Suprapubic skin (tissue), 4 donors: ENCODE measurements around the gene ABCA9. TPM values are rescaled to one million over a fixed set of nuclear protein-coding genes. Genes with fewer than 3 reads are reported as not detected.
"Not testable (repeated sequence)": the region's sequence is repeated elsewhere in the genome, so short reads cannot be mapped to it uniquely, and the experiment has no call there.

Experiments
- DNase-seq, 2 donors: peaks; one replicate each; pipeline ENCODE4 v3.0.0-alpha.2; 2019; ENCODE audit warnings: low spot score in 2 of 2
- H3K27ac ChIP-seq: fragments of 200-600 bp; sonication (generic); one replicate; pipeline ENCODE4 v1.5.1; 2019
- H3K27me3 ChIP-seq: fragments of 200-600 bp; sonication (generic); one replicate; pipeline ENCODE4 v1.5.1; 2019
- H3K36me3 ChIP-seq: fragments of 200-600 bp; sonication (generic); one replicate; pipeline ENCODE4 v1.5.1; 2019
- H3K4me1 ChIP-seq: fragments of 200-600 bp; sonication (generic); one replicate; pipeline ENCODE4 v1.5.1; 2019
- H3K4me3 ChIP-seq: fragments of 200-600 bp; sonication (generic); one replicate; pipeline ENCODE4 v1.5.1; 2019; ENCODE audit warnings: mild to moderate bottlenecking
- H3K9me3 ChIP-seq: fragments of 200-600 bp; sonication (generic); one replicate; pipeline ENCODE4 v1.5.1; 2019
- EP300 ChIP-seq: sonication (generic); formaldehyde crosslinking; IDR thresholded peaks from one replicate; pipeline ENCODE4 v1.6.1; 2017; ENCODE audit warnings: antibody characterized with exemption
- POLR2A ChIP-seq, 2 donors: fragments of 450-650 bp; IDR thresholded peaks; one replicate each; pipeline ENCODE4 v1.6.1; 2017; ENCODE audit warnings: antibody characterized with exemption in 2 of 2, mild to moderate bottlenecking in 2 of 2, moderate library complexity in 2 of 2
- POLR2AphosphoS5 ChIP-seq, 3 donors: sonication (generic); formaldehyde crosslinking; IDR thresholded peaks; one replicate each; pipeline ENCODE4 v1.6.1; 2017; ENCODE audit warnings: antibody characterized with exemption in 3 of 3
- WGBS: methylation state at CpG from one replicate; pipeline ENCODE4 v1.1.5; 2018; 5-methylcytosine and 5-hydroxymethylcytosine counted together
- total RNA-seq, 4 donors: library from RNA; depleted of rRNA; stranded (reverse); fragments of >200 nt; gene quantifications; one replicate each; pipeline ENCODE4 v1.1.0, GENCODE V29; 2016
- TF ChIP-seq, protein P1 (sequence below), 2 donors: fragments of 200-600 bp in 1 of 2; fragments of 450-650 bp in 1 of 2; sonication (generic) in 1 of 2; IDR thresholded peaks; one replicate each; pipeline ENCODE4 v1.5.1; 2016 to 2019; ENCODE audit warnings: antibody characterized with exemption in 2 of 2, mild to moderate bottlenecking in 1 of 2, moderate library complexity in 1 of 2

ABCA9 gene
- total RNA-seq, 4 donors from 2014 or later, result 1.7 to 69.0 (median 6.0) TPM

- H3K27me3 ChIP-seq, H3K4me1 ChIP-seq, H3K9me3 ChIP-seq, H3K27ac ChIP-seq, H3K36me3 ChIP-seq, H3K4me3 ChIP-seq, DNase-seq: not testable (repeated sequence)
- WGBS, result 62% methylated on average over 11 of the region's 12 CpGs
These were observed 9.9 kb upstream of the ABCA9 start for GRCh38 chr17:69070378-69071232.

- no peak for TF ChIP-seq POLR2AphosphoS5 (IDR thresholded peaks at IDR 0.05)
- no peak for TF ChIP-seq POLR2A (IDR thresholded peaks at IDR 0.05)
- TF ChIP-seq, protein P1, sequence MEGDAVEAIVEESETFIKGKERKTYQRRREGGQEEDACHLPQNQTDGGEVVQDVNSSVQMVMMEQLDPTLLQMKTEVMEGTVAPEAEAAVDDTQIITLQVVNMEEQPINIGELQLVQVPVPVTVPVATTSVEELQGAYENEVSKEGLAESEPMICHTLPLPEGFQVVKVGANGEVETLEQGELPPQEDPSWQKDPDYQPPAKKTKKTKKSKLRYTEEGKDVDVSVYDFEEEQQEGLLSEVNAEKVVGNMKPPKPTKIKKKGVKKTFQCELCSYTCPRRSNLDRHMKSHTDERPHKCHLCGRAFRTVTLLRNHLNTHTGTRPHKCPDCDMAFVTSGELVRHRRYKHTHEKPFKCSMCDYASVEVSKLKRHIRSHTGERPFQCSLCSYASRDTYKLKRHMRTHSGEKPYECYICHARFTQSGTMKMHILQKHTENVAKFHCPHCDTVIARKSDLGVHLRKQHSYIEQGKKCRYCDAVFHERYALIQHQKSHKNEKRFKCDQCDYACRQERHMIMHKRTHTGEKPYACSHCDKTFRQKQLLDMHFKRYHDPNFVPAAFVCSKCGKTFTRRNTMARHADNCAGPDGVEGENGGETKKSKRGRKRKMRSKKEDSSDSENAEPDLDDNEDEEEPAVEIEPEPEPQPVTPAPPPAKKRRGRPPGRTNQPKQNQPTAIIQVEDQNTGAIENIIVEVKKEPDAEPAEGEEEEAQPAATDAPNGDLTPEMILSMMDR (IDR thresholded peaks at IDR 0.05), result no peak
- TF ChIP-seq EP300, result no peak
- Histone ChIP-seq H3K4me1 (no peaks in the 10 kb centered on the region), H3K27ac (no peak overlapping the region), H3K4me3 (no peak overlapping the region), H3K9me3 (no peaks in the 10 kb centered on the region), H3K27me3 (no peaks in the 10 kb centered on the region), H3K36me3 (no peaks in the 10 kb centered on the region)
- 87% methylated on average over 5 of the region's 5 CpGs for WGBS
- no peak for DNase-seq
These were observed 8.6 kb upstream of the ABCA9 start for GRCh38 chr17:69069226-69069750.

DNA sequence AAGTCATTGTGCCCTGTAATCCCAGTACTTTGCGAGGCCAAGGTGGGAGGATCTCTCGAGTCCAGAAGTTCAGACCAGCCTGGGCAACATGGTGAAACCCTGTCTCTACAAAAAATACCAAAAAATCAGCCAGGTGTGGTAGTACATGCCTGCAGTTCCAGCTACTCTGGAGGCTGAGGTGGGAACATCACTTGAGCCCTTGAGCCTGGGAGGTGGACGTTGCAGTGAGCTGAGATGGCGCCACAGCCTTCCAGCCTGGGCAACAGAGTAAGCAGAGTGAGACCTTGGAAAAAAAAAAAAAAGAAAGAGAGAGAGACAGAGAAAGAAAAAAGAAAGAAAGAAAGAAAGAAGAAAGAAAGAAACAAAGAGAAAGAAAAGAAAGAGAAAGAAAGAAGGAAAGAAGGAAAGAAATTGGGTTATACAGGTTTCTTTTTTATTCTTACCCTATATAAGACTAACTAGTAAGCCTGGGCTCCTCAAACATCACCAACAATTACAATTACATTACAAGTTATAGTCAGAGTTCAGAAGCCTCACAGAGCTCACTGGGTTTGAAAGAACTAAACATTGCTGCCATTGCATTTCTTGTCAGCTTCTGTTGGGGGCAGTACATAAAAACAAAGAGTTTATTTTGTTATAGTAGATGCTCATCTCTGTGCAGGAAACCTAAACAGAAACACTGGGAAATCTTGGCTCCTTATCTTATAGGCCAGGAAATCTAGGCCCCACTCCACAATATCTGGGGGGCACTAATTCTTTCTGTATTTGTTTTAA lies 6.7 kb upstream of the ABCA9 start:
- no peak overlapping the region for H3K27ac ChIP-seq
- no peaks in the 10 kb centered on the region for H3K9me3 ChIP-seq
- no peaks in the 10 kb centered on the region for H3K27me3 ChIP-seq
- H3K36me3 ChIP-seq, result no peaks in the 10 kb centered on the region
- no peak overlapping the region for H3K4me3 ChIP-seq
- TF ChIP-seq EP300 (no peak), POLR2A (IDR thresholded peaks at IDR 0.05) (no peak), POLR2AphosphoS5 (IDR thresholded peaks at IDR 0.05) (no peak)
- TF ChIP-seq, protein P1 (IDR thresholded peaks at IDR 0.05), result no peak
- no peak for DNase-seq
- 92% methylated on average over 4 of the region's 4 CpGs for WGBS
- no peaks in the 10 kb centered on the region for H3K4me1 ChIP-seq

GRCh38 chr17:69066482-69066881 lies 5.8 kb upstream of the ABCA9 start:
- TF ChIP-seq, protein P1 (IDR thresholded peaks at IDR 0.05), result no peak
- no peak for TF ChIP-seq POLR2AphosphoS5 (IDR thresholded peaks at IDR 0.05)
- no peak for TF ChIP-seq EP300
- TF ChIP-seq POLR2A (IDR thresholded peaks at IDR 0.05), result no peak
- 85% methylated on average over 7 of the region's 7 CpGs for WGBS
- DNase-seq, result no peak

DNA sequence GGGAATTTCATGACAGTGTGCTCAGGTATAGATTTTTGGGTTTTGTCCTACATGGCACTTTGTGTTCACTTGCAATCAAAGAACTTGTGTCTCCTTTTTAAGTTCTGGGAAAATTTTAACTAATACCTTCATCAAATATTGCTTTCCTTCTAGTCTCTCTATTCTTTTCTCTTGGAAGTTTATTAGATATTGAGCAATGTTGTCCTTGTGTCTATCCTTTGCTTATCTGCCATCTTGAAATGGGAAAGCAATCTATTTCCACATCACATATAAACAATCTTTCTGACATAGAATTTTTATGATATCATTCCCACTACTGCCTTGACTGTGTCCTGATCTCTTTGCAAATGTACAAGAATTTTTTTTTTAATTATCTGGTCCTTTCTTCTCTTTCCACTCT lies 4.4 kb upstream of the ABCA9 start:
- no peak overlapping the region for H3K4me3 ChIP-seq
- no peaks in the 10 kb centered on the region for H3K27me3 ChIP-seq
- H3K4me1 ChIP-seq, result peaks cover 9% of the 10 kb centered on the region
- H3K9me3 ChIP-seq, result no peaks in the 10 kb centered on the region
- no peak for DNase-seq
- TF ChIP-seq EP300, result no peak
- no peak for TF ChIP-seq POLR2AphosphoS5 (IDR thresholded peaks at IDR 0.05)
- no peak for TF ChIP-seq POLR2A (IDR thresholded peaks at IDR 0.05)
- TF ChIP-seq, protein P1 (IDR thresholded peaks at IDR 0.05), result no peak
- no peaks in the 10 kb centered on the region for H3K36me3 ChIP-seq
- no peak overlapping the region for H3K27ac ChIP-seq

More at GRCh38 chr17:69066482-69066881, 5.8 kb upstream of the ABCA9 start:
- H3K27me3 ChIP-seq, result no peaks in the 10 kb centered on the region
- H3K36me3 ChIP-seq, result no peaks in the 10 kb centered on the region
- H3K4me3 ChIP-seq, result no peak overlapping the region
- H3K4me1 ChIP-seq, result peaks cover 5% of the 10 kb centered on the region
- H3K27ac ChIP-seq, result no peak overlapping the region
- no peaks in the 10 kb centered on the region for H3K9me3 ChIP-seq
